Activated CD4-positive, alpha-beta T cell treated with anti-CD3 and anti-CD28 coated beads for 36 hours (primary cell): ENCODE measurements around the gene ECI1. TPM values are rescaled to one million over a fixed set of nuclear protein-coding genes. Genes with fewer than 3 reads are reported as not detected.

Source experiments
- ATAC-seq: fragments of 200-7000 bp; cut with Tn5 transposase; one replicate; pipeline ENCODE4 v1.10.0; 2021; ENCODE audit warnings: mild to moderate bottlenecking, moderate library complexity
- CTCF ChIA-PET: fragments of 350-600 bp; sonication (Branson Sonifier 250); formaldehyde crosslinking; loops from one replicate; lab custom pipeline; 2021; ENCODE audit warnings: antibody characterized with exemption; lab: Charles Lee
- POLR2A ChIA-PET: fragments of 350-600 bp; sonication (Branson Sonifier 250); formaldehyde crosslinking; loops from one replicate; lab custom pipeline; 2021; ENCODE audit warnings: antibody characterized with exemption, inconsistent platforms; lab: Charles Lee
- DNase-seq: peaks from one replicate; pipeline ENCODE4 v3.0.0-alpha.2; 2020
- H3K27ac Mint-ChIP-seq: one replicate; pipeline ENCODE4 v1.8.0; 2021; ENCODE audit warnings: mixed read lengths
- H3K27me3 Mint-ChIP-seq: one replicate; pipeline ENCODE4 v1.8.0; 2021; ENCODE audit warnings: mixed read lengths
- H3K36me3 Mint-ChIP-seq: one replicate; pipeline ENCODE4 v1.8.0; 2021; ENCODE audit warnings: low read depth, mixed read lengths
- H3K4me1 Mint-ChIP-seq: one replicate; pipeline ENCODE4 v1.8.0; 2021; ENCODE audit warnings: mixed read lengths
- H3K4me3 Mint-ChIP-seq: one replicate; pipeline ENCODE4 v1.8.0; 2021; ENCODE audit warnings: mild to moderate bottlenecking, moderate library complexity, mixed read lengths
- H3K9me3 Mint-ChIP-seq: one replicate; pipeline ENCODE4 v1.8.0; 2021; ENCODE audit warnings: low read depth, mixed read lengths
- intact Hi-C, 2 experiments: fragments of 100-400 bp; cut with DNase I in 1 of 2; cut with micrococcal nuclease in 1 of 2; formaldehyde crosslinking; loops; one replicate each; pipeline versions ENCODE4 v1.14.2 to v1.15.1; 2022 to 2024; cut with DNase I, micrococcal nuclease
- microRNA-seq: library from miRNA; unstranded; fragments of <30 nt; microRNA quantifications from one replicate; pipeline ENCODE4 v1.2.0, GENCODE V29; 2021; ENCODE audit warnings: borderline replicate concordance
- total RNA-seq, 2 experiments: library from RNA; stranded (reverse); gene quantifications; one replicate each; pipeline ENCODE4 v1.2.3, GENCODE V29; 2021

ECI1 gene
- total RNA-seq, 2 experiments from 2014 or later: 23.0 to 41.0 TPM

- DNase-seq (no peak), ATAC-seq (no peak)
- ChIA-PET CTCF (interaction anchor here (0.6 kb wide), 1 partner anchor 23 kb away, joined by 3 read pairs; no protein-coding TSS in a partner anchor), POLR2A (interaction anchor here (0.7 kb wide), 1 partner anchor 201 kb away, joined by 3 read pairs; no protein-coding TSS in a partner anchor)
- Mint-ChIP-seq H3K27me3 (peaks cover 5% of the 10 kb centered on the region), H3K4me3 (no peak overlapping the region), H3K9me3 (no peaks in the 10 kb centered on the region), H3K27ac (no peak overlapping the region), H3K4me1 (peaks cover 4% of the 10 kb centered on the region), H3K36me3 (no peaks in the 10 kb centered on the region)
- intact Hi-C loops: no loop called here
Measured at GRCh38 chr16:2190002-2190658, 61.3 kb downstream of the ECI1 start.

Small RNA genes lying within 50 kb of the gene (microRNA-seq; reads per million reads assigned to microRNA genes)
- not detected for gene MIR3677
- not detected for gene MIR4717

Other genes starting within 250 kb of the ECI1 start
- gene ZNF598, start 241.8 kb downstream of the ECI1 start, total RNA-seq: 10 to 100 TPM; 64.6 to 69.8 TPM
- 1 to 10 TPM; 2.0 to 2.8 TPM for gene NPW, start 231.8 kb downstream of the ECI1 start, total RNA-seq
- 1 to 10 TPM; 1.9 to 2.7 TPM for gene NHERF2, start 224.7 kb downstream of the ECI1 start, total RNA-seq
- 10 to 100 TPM; 22.6 to 26.1 TPM for gene NTHL1, start 203.8 kb downstream of the ECI1 start, total RNA-seq
- gene TSC2, start 203.6 kb downstream of the ECI1 start, total RNA-seq: 10 to 100 TPM; 49.6 to 72.9 TPM
- 10 to 100 TPM; 64.3 to 71.2 TPM for gene PKD1, start 115.7 kb downstream of the ECI1 start, total RNA-seq
- under 1 TPM in 1 of 2 experiments, not detected in 1; 0.21 TPM for gene RAB26, start 103.0 kb downstream of the ECI1 start, total RNA-seq
- 10 to 100 TPM; 70.7 to 93.7 TPM for gene TRAF7, start 95.8 kb downstream of the ECI1 start, total RNA-seq
- gene CASKIN1, start 55.0 kb downstream of the ECI1 start, total RNA-seq: 1 to 10 TPM in 1 of 2 experiments, under 1 TPM in 1; 0.98 to 1.3 TPM
- 10 to 100 TPM; 61.3 to 76.1 TPM for gene MLST8, start 46.1 kb downstream of the ECI1 start, total RNA-seq
- gene BRICD5, start 40.7 kb downstream of the ECI1 start, total RNA-seq: 1 to 10 TPM; 8.0 to 8.8 TPM
- 10 to 100 TPM; 11.5 to 15.0 TPM for gene PGP, start 36.7 kb downstream of the ECI1 start, total RNA-seq
- gene E4F1, start 28.0 kb downstream of the ECI1 start, total RNA-seq: 10 to 100 TPM; 18.0 to 18.6 TPM
- gene DNASE1L2, start 15.1 kb downstream of the ECI1 start, total RNA-seq: under 1 TPM; 0.51 to 0.55 TPM
- gene RNPS1, start 16.5 kb upstream of the ECI1 start, total RNA-seq: 100 to 1,000 TPM; 327 to 445 TPM
- 1 to 10 TPM; 6.0 to 7.2 TPM for gene ABCA3, start 89.1 kb upstream of the ECI1 start, total RNA-seq
- gene CCNF, start 177.9 kb upstream of the ECI1 start, total RNA-seq: 10 to 100 TPM; 52.2 to 53.4 TPM
- gene TEDC2, start 208.5 kb upstream of the ECI1 start, total RNA-seq: 10 to 100 TPM; 21.0 to 23.1 TPM
- gene NTN3, start 219.7 kb upstream of the ECI1 start, total RNA-seq: not detected
- 10 to 100 TPM; 10.4 to 12.7 TPM for gene TBC1D24, start 223.5 kb upstream of the ECI1 start, total RNA-seq